Gastroesophageal sphincter (tissue), 4 donors: ENCODE results near the gene ABCG1. TPM values are rescaled to one million over a fixed set of nuclear protein-coding genes. Genes with fewer than 3 reads are reported as not detected.
A peak's percentile ranks its signal among the peaks of the same experiment; 100 is the strongest.

Experiments used
- ATAC-seq: fragments of 150-250 bp; one replicate; pipeline ENCODE4 v1.9.1; 2016; ENCODE audit warnings: mild to moderate bottlenecking, moderate library complexity
- H3K27ac ChIP-seq, 4 donors: fragments of 200-600 bp; sonication (generic) in 3 of 4; 1 replicate in 3 of 4; 2 replicates in 1 of 4; pipeline ENCODE4 v1.5.1; 2016 to 2019
- H3K27me3 ChIP-seq: fragments of 200-600 bp; sonication (generic); one replicate; pipeline ENCODE4 v1.5.1; 2019
- H3K36me3 ChIP-seq, 2 donors: fragments of 200-600 bp; sonication (generic); one replicate each; pipeline ENCODE4 v1.5.1; 2019; ENCODE audit warnings: control low read depth in 1 of 2
- H3K4me1 ChIP-seq, 3 donors: fragments of 200-600 bp; sonication (generic); 1 replicate in 2 of 3; 2 replicates in 1 of 3; pipeline ENCODE4 v1.5.1; 2016 to 2019; ENCODE audit warnings: control low read depth in 2 of 3
- H3K4me3 ChIP-seq, 2 donors: fragments of 200-600 bp; sonication (generic); one replicate each; pipeline ENCODE4 v1.5.1; 2019; ENCODE audit warnings: mild to moderate bottlenecking in 1 of 2, moderate library complexity in 1 of 2
- H3K9me3 ChIP-seq, 3 donors: fragments of 200-600 bp; sonication (generic); one replicate each; pipeline ENCODE4 v1.5.1; 2017 to 2019; ENCODE audit warnings: control low read depth in 2 of 3
- EP300 ChIP-seq: sonication (generic); formaldehyde crosslinking; IDR thresholded peaks from one replicate; pipeline ENCODE4 v1.6.1; 2017; ENCODE audit warnings: antibody characterized with exemption, mild to moderate bottlenecking
- POLR2A ChIP-seq, 2 donors: fragments of 450-650 bp; IDR thresholded peaks; one replicate each; pipeline ENCODE4 v1.6.1; 2017; ENCODE audit warnings: antibody characterized with exemption in 2 of 2, mild to moderate bottlenecking in 2 of 2, moderate library complexity in 1 of 2
- POLR2AphosphoS5 ChIP-seq: sonication (generic); formaldehyde crosslinking; IDR thresholded peaks from one replicate; pipeline ENCODE4 v1.6.1; 2017; ENCODE audit warnings: antibody characterized with exemption
- WGBS, 2 donors: methylation state at CpG; one replicate each; pipeline ENCODE4 v1.1.5; 2018; ENCODE audit warnings: low coverage in 1 of 2; 5-methylcytosine and 5-hydroxymethylcytosine counted together
- total RNA-seq, 4 donors: library from RNA; depleted of rRNA; stranded (reverse); fragments of >200 nt; gene quantifications; one replicate each; pipeline ENCODE4 v1.1.0, GENCODE V29; 2016
- TF ChIP-seq, protein P1 (sequence below), 4 experiments: fragments of 200-600 bp in 2 of 4; fragments of 450-650 bp in 2 of 4; sonication (generic) in 1 of 4; IDR thresholded peaks; one replicate each; pipeline ENCODE4 v1.5.1; 2017 to 2019; ENCODE audit warnings: antibody characterized with exemption in 4 of 4, mild to moderate bottlenecking in 2 of 4, moderate library complexity in 2 of 4

ABCG1 gene
- total RNA-seq, 4 donors from 2014 or later: 15.9 to 21.8 (median 18.0) TPM

GRCh38 chr21:42314616-42315295, 95.8 kb downstream of the ABCG1 start:
- TF ChIP-seq POLR2A (IDR thresholded peaks at IDR 0.05) (no peak), POLR2AphosphoS5 (no peak), EP300 (no peak)
- TF ChIP-seq, protein P1, sequence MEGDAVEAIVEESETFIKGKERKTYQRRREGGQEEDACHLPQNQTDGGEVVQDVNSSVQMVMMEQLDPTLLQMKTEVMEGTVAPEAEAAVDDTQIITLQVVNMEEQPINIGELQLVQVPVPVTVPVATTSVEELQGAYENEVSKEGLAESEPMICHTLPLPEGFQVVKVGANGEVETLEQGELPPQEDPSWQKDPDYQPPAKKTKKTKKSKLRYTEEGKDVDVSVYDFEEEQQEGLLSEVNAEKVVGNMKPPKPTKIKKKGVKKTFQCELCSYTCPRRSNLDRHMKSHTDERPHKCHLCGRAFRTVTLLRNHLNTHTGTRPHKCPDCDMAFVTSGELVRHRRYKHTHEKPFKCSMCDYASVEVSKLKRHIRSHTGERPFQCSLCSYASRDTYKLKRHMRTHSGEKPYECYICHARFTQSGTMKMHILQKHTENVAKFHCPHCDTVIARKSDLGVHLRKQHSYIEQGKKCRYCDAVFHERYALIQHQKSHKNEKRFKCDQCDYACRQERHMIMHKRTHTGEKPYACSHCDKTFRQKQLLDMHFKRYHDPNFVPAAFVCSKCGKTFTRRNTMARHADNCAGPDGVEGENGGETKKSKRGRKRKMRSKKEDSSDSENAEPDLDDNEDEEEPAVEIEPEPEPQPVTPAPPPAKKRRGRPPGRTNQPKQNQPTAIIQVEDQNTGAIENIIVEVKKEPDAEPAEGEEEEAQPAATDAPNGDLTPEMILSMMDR (IDR thresholded peaks at IDR 0.05): no peak
- WGBS, 2 donors: 68 to 80% methylated on average over 1 to 3 of the region's 6 CpGs
- H3K27me3 ChIP-seq: peaks cover 48% of the 10 kb centered on the region
- H3K36me3 ChIP-seq: no peaks in the 10 kb centered on the region
- no peak overlapping the region for H3K4me3 ChIP-seq
- H3K27ac ChIP-seq: no peak overlapping the region
- no peak for ATAC-seq
- peaks cover 0 to 5% (median 3%) of the 10 kb centered on the region in 3 donors for H3K4me1 ChIP-seq
- no peaks in the 10 kb centered on the region for H3K9me3 ChIP-seq

DNA sequence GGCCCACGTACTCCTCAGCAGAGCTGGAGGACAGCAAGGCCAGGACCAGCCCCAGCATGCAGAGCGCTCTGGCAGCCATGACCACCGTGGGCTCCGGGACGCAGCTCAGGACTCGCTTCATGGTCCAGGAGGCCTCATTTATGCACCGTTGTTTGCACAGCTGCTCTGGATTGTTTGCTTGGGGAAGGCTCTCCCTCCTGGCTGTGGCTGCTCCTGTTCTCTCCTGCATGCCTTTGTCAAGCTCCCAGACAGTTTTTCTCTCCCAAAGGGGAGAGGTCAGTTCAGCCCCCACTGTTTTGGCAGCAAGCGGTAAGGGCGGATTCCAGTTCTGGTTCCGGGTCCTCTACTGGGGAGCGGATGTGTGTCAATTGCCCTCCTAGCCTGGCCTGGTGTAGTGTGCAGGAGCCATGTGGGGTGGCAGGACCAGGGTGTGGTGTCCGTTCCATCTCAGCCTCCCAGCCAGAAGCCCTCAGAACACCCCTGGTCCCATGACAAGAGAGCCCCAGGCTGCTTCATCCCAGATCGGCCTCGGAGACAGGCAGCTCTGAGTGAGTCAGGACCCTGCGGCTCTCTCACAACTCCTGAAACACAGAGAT, 96.5 kb downstream of the ABCG1 start, which contains the start of gene TFF3:
TSS of gene TFF3 (minus strand) at position 114 of the 596 bp plus-strand sequence. CDS start at position 79, 35 bp downstream.
- no peak within 1 kb of the TSS for H3K27ac ChIP-seq
- no peaks in the 10 kb centered on the region for H3K4me1 ChIP-seq
- peak; percentile 47 for ATAC-seq
- H3K36me3 ChIP-seq: no peaks in the 10 kb centered on the region
- WGBS, 2 donors: 53 to 64% methylated on average over 3 to 7 of the region's 15 CpGs
- no peak within 1 kb of the TSS for H3K4me3 ChIP-seq
- TF ChIP-seq, protein P1 (IDR thresholded peaks at IDR 0.05): no peak
- no peak for TF ChIP-seq POLR2AphosphoS5
- no peak for TF ChIP-seq POLR2A (IDR thresholded peaks at IDR 0.05)
- no peak for TF ChIP-seq EP300
- H3K27me3 ChIP-seq: peaks cover 41% of the 10 kb centered on the region
- no peaks in the 10 kb centered on the region for H3K9me3 ChIP-seq

DNA sequence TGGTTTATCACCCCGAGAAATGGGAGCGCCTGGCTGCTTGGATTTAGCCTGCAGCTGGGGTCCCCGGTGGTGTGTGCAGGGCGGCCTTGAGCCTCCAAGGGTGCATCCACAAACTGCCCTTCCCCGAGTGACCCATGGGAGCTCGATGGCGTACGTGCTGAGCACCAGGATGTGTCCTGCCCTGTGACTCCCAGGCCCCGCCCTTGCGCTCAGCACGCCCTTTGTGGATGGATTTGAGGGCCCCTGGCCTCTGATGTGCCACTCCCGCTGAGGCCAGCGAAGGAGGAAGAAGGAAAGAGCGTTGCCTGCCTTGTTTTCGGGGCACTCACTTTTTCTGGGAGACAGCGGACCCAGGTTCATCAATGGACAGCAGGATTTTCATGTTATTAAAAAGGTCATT, 98.0 kb downstream of the ABCG1 start:
- H3K36me3 ChIP-seq: no peaks in the 10 kb centered on the region

DNA sequence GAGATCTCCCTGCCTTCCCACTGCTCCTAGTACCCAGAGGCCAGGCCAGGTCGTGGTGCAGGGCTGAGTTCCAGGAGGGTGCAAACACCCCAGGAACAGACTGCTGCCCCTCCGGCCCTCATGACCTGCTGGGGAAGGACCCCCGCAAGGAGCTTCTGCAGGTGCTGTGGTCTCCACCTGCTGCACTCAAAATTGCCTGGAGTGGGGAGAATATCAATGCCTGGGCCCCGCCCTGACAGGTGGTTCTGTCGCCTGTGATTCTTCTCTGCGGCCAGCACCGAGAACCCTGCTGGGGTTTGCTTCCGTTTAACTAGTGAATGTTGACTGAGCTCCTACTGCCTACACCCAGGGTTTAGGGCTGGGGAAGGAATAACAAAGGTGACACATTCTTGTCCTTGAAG, 98.4 kb downstream of the ABCG1 start:
- no peaks in the 10 kb centered on the region for H3K36me3 ChIP-seq
- H3K27me3 ChIP-seq: peaks cover 37% of the 10 kb centered on the region
- no peak overlapping the region for H3K4me3 ChIP-seq
- TF ChIP-seq POLR2A (IDR thresholded peaks at IDR 0.05): no peak
- no peak for TF ChIP-seq POLR2AphosphoS5
- TF ChIP-seq, protein P1 (IDR thresholded peaks at IDR 0.05): no peak
- no peak for TF ChIP-seq EP300
- H3K9me3 ChIP-seq: no peaks in the 10 kb centered on the region
- no CpG with 5 or more reads among the region's 8 CpGs for whole genome bisulfite sequencing, 2 donors
- no peak for ATAC-seq
- no peaks in the 10 kb centered on the region for H3K4me1 ChIP-seq
- no peak overlapping the region for H3K27ac ChIP-seq

More for the DNA sequence above, 98.0 kb downstream of the ABCG1 start:
- TF ChIP-seq, protein P1 (IDR thresholded peaks at IDR 0.05): no peak
- TF ChIP-seq EP300 (no peak), POLR2AphosphoS5 (no peak), POLR2A (IDR thresholded peaks at IDR 0.05) (no peak)
- no peak for ATAC-seq
- Histone ChIP-seq H3K27ac (no peak overlapping the region), H3K4me3 (no peak overlapping the region), H3K27me3 (peaks cover 40% of the 10 kb centered on the region), H3K4me1 (no peaks in the 10 kb centered on the region), H3K9me3 (no peaks in the 10 kb centered on the region)
- 77% methylated on average over 3 of the region's 16 CpGs; no CpG with 5 or more reads in 1 of the 2 donors for WGBS, 2 donors
